K562 (cell line): ENCODE results near the gene CLCF1. TPM values are rescaled to one million over a fixed set of nuclear protein-coding genes. Genes with fewer than 3 reads are reported as not detected.
A peak's percentile ranks its signal among the peaks of the same experiment; 100 is the strongest.

ENCODE experiments used
- AFF4 ChIP-seq: sonication (generic); formaldehyde crosslinking; IDR thresholded peaks from 2 replicates; pipeline ENCODE4 v1.8.0; 2023; ENCODE audit warnings: mild to moderate bottlenecking, missing genetic modification reagents
- BRD9 ChIP-seq: fragments of 450-650 bp; IDR thresholded peaks from 2 replicates; pipeline ENCODE4 v1.6.1; 2018; ENCODE audit warnings: low read depth; ENCODE audit not compliant: partially characterized antibody
- CBX8 ChIP-seq: fragments of 200-600 bp; sonication (generic); IDR thresholded peaks from 2 replicates; pipeline ENCODE4 v1.6.1; 2012; ENCODE audit warnings: borderline replicate concordance, mixed run types, low read depth, mild to moderate bottlenecking, moderate library complexity, mixed read lengths, low read length, control low read depth, inconsistent platforms; ENCODE audit not compliant: poor library complexity, severe bottlenecking; ENCODE audit errors: extremely low read depth
- FOXJ2 ChIP-seq: fragments of 200-800 bp; sonication (Bioruptor generic); IDR thresholded peaks from 2 replicates; pipeline ENCODE4 v1.6.1; 2016; ENCODE audit warnings: missing genetic modification characterization, missing compliant biosample characterization
- HNRNPL ChIP-seq: fragments of 200-400 bp; formaldehyde crosslinking; IDR thresholded peaks from 2 replicates; pipeline ENCODE4 v1.6.1; 2017; ENCODE audit warnings: low read depth, mild to moderate bottlenecking, low read length
- IFI16 ChIP-seq: fragments of 250-450 bp; sonication (Bioruptor Pico); IDR thresholded peaks from 2 replicates; pipeline ENCODE4 v2.1.2; 2022; ENCODE audit warnings: mild to moderate bottlenecking, inconsistent platforms
- ILF3 ChIP-seq: fragments of 450-650 bp; IDR thresholded peaks from 2 replicates; pipeline ENCODE4 v1.6.1; 2018; ENCODE audit warnings: antibody characterized with exemption, mild to moderate bottlenecking, moderate library complexity, borderline replicate concordance
- KLF10 ChIP-seq: fragments of 250-450 bp; sonication (Bioruptor Pico); IDR thresholded peaks from 2 replicates; pipeline ENCODE4 v1.6.1; 2021; ENCODE audit warnings: matching md5 sums
- MAFF ChIP-seq: IDR thresholded peaks from 2 replicates; pipeline ENCODE4 v1.6.1; 2012; ENCODE audit warnings: low read length, improper control_type of control experiment
- MCM7 ChIP-seq, 2 experiments: fragments of 450-650 bp; IDR thresholded peaks; 2 replicates each; pipeline ENCODE4 v1.6.1; 2016 to 2018
- MYC ChIP-seq, 2 experiments: fragments of 250-450 bp in 1 of 2; sonication (Bioruptor Pico) in 1 of 2; IDR thresholded peaks; 2 replicates each; pipeline versions ENCODE4 v1.5.1 to v1.6.1; 2012 to 2021; ENCODE audit warnings: low read depth in 2 of 2, borderline replicate concordance in 1 of 2, improper control_type of control experiment in 1 of 2, low read length in 1 of 2, mild to moderate bottlenecking in 1 of 2, moderate library complexity in 1 of 2
- POLR2AphosphoS2 ChIP-seq: IDR thresholded peaks from 2 replicates; pipeline ENCODE4 v1.6.1; 2012; ENCODE audit warnings: low read length, improper control_type of control experiment
- RBM17 ChIP-seq: fragments of 200-400 bp; formaldehyde crosslinking; IDR thresholded peaks from 2 replicates; pipeline ENCODE4 v1.6.1; 2017; ENCODE audit warnings: low read depth, mild to moderate bottlenecking, low read length, borderline replicate concordance
- SNAPC5 ChIP-seq: fragments of 250-450 bp; sonication (Bioruptor Pico); IDR thresholded peaks from 2 replicates; pipeline ENCODE4 v1.8.0; 2021; ENCODE audit warnings: moderate library complexity, mild to moderate bottlenecking, inconsistent platforms
- TFAM ChIP-seq: fragments of 250-450 bp; sonication (Bioruptor Pico); conservative IDR thresholded peaks from 2 replicates; pipeline ENCODE4 v1.5.0; 2021; ENCODE audit warnings: mild to moderate bottlenecking, moderate library complexity
- ZHX1 ChIP-seq: fragments of 150-350 bp; conservative IDR thresholded peaks from 2 replicates; pipeline ENCODE4 v1.6.1; 2014; ENCODE audit warnings: low read length
- ZNF23 ChIP-seq: fragments of 250-450 bp; sonication (Bioruptor Pico); IDR thresholded peaks from 2 replicates; pipeline ENCODE4 v1.4.0; 2020; ENCODE audit warnings: mild to moderate bottlenecking
- ZNF274 ChIP-seq: IDR thresholded peaks from 2 replicates; pipeline ENCODE4 v1.6.1; 2011; ENCODE audit warnings: low read depth, mild to moderate bottlenecking, low read length, moderate library complexity, borderline replicate concordance
- ZNF280A ChIP-seq: fragments of 450-650 bp; IDR thresholded peaks from 2 replicates; pipeline ENCODE4 v1.6.1; 2018; ENCODE audit warnings: mild to moderate bottlenecking, low read depth; ENCODE audit not compliant: partially characterized antibody
- ZNF696 ChIP-seq: fragments of 250-450 bp; sonication (Bioruptor Pico); conservative IDR thresholded peaks from 2 replicates; pipeline ENCODE4 v1.4.0; 2020; ENCODE audit warnings: mild to moderate bottlenecking, moderate library complexity
- polyA plus RNA-seq, 8 experiments: library from polyadenylated mRNA; depleted of rRNA in 4 of 8; stranded (reverse) in 5 of 8; unstranded in 3 of 8; fragments of >200 nt; fragmentation: Nextera tagmentation in 2 of 8; fragmentation: Illumina TruSeq in 1 of 8; extraction: Ambion mirVana in 2 of 8; extraction: Trizol in 1 of 8; gene quantifications; 2 replicates each; pipeline versions ENCODE4 v1.2.1 to v1.2.3, GENCODE V29; 2011 to 2014; ENCODE audit warnings: inconsistent platforms in 1 of 8, missing spikeins in 1 of 8
- total RNA-seq, 7 experiments: library from RNA; depleted of rRNA in 6 of 7; stranded (reverse); fragments of >200 nt in 6 of 7; fragmentation: Illumina TruSeq in 2 of 7; extraction: Trizol in 2 of 7; gene quantifications; 2 replicates each; pipeline versions ENCODE4 v1.2.1 to v1.2.3, GENCODE V29; 2011 to 2021; ENCODE audit warnings: low replicate concordance in 1 of 7

CLCF1 gene
- total and polyA plus RNA-seq, 9 of the 15 experiments (the other 6 are each of a cell fraction or from before 2014, with no cell fraction given): 0.49 to 5.8 (median 3.0) TPM

DNA sequence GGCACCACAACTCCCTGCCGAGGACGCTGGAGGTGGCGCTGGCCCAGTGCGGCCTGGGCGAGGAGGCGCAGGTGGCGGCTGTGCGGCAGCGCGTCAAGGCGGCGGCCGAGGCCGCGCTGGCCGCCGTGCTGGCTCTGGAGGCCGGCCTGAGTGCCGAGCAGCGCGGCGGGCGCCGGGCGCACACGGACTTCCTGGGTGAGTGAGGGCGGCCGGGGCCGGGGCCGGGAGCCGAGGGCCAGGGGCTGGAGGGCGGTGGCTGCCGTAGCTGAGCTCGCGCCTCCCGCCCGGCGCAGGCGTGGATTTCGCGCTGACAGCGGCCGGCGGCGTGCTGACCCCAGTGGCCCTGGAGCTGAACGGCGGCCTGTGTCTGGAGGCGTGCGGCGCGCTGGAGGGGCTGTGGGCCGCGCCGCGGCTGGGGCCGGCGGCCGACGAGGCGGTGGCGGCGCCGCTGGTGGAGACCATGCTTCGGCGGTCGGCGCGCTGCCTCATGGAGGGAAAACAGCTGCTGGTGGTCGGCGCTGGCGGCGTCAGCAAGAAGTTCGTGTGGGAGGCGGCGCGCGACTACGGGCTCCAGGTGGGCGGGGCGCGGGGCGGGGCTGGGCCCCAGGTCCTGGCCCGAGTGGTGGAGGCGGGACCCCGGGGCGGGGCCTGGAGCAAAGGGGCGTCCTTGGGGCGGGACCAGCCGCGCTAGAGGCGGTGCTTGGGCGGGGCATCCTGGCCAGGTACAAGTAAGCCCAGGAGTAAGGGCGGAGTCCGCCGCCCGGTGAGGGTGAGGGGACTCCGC is 47.4 kb upstream of the CLCF1 start (continued):
- TF ChIP-seq CBX8 (no peak), KLF10 (CRISPR knock-in tag) (no peak), ILF3 (no peak), FOXJ2 (tag) (no peak), ZNF23 (no peak), ZHX1 (no peak), MCM7 (IDR thresholded peaks at IDR 0.05) (no peak), IFI16 (no peak), HNRNPL (no peak), SNAPC5 (no peak), POLR2AphosphoS2 (no peak), RBM17 (no peak), ZNF280A (no peak), AFF4 (CRISPR knock-in tag) (no peak), BRD9 (no peak), ZNF696 (CRISPR knock-in tag) (no peak), ZNF274 (no peak), MYC (IDR thresholded peaks at IDR 0.05; ENCODE audit: low read depth, low read length) (peak; percentile 66), MYC (CRISPR knock-in tag; IDR thresholded peaks at IDR 0.05; ENCODE audit: borderline replicate concordance, low read depth) (no peak), MAFF (no peak), TFAM (CRISPR knock-in tag) (no peak)
